ENCODE data around the gene RTL10. TPM values are rescaled to one million over a fixed set of nuclear protein-coding genes. Genes with fewer than 3 reads are reported as not detected.

The RTL10 gene, protein sequence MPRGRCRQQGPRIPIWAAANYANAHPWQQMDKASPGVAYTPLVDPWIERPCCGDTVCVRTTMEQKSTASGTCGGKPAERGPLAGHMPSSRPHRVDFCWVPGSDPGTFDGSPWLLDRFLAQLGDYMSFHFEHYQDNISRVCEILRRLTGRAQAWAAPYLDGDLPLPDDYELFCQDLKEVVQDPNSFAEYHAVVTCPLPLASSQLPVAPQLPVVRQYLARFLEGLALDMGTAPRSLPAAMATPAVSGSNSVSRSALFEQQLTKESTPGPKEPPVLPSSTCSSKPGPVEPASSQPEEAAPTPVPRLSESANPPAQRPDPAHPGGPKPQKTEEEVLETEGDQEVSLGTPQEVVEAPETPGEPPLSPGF
- total RNA-seq (10 to 100 TPM; 11.0 to 14.8 TPM), polyA plus RNA-seq (ENCODE audit: insufficient read length in 2 of 2) (10 to 100 TPM; 14.7 to 18.7 TPM)
- long read RNA-seq, donor 1, full-length matches to known transcripts = 7 of 7 reads
- long read RNA-seq, donor 1, partial matches to known transcripts = 0 of 7 reads
- long read RNA-seq, donor 1, other reads (novel, unspliced or antisense) = 0 of 7 reads
- long read RNA-seq, donor 2, full-length matches to known transcripts = 5 of 5 reads
- long read RNA-seq, donor 2, partial matches to known transcripts = 0 of 5 reads
- long read RNA-seq, donor 2, other reads (novel, unspliced or antisense) = 0 of 5 reads
- long read RNA-seq, donor 3, full-length matches to known transcripts = 1 of 1 reads
- long read RNA-seq, donor 3, partial matches to known transcripts = 0 of 1 reads
- long read RNA-seq, donor 3, other reads (novel, unspliced or antisense) = 0 of 1 reads
- long read RNA-seq, donor 4, full-length matches to known transcripts = 7 of 7 reads
- long read RNA-seq, donor 4, partial matches to known transcripts = 0 of 7 reads
- long read RNA-seq, donor 4, other reads (novel, unspliced or antisense) = 0 of 7 reads

DNA sequence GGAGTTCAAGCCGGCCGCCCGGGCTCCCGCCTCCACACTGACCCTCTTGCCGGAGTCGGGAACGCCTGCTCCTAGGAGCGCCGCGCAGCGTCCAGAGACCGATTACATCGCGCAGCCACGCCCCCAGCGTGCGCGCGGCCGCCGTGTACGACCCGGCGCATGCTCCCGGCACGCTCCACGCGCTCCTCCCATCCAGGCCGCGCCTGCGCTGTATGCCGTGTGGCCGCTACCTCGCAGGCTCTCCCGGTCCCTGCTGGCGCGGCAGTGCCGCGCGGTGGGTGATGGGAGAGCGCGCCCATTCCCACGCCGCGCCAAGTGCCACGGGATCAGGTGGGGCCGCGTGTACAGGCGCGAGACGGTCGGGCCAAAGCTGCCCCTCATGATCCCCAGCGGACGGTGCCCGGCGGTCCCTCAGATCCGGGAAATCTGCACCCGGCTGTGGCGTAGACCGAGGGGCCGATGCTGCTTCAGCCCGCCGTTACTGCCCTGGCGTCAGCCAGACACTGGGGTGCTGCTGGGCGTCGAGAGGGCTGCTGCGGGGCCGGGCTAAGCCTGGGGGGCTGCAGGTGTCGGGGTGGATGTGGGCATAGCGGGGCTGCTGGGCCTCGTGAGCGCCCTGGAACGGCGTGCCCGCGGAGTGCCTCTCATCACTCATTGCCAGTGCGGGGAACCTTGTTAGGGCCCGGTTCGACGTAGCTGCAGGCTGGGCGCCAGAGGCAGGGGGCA lies at the start of gene RTL10, which contains the start of gene GNB1L:
Gene RTL10 (minus strand): TSS at position 97 of the 726 bp plus-strand sequence. CDS start 2,613 bp downstream, outside the sequence.
Gene GNB1L (minus strand): TSS at position 97 of the 726 bp plus-strand sequence. CDS start 33,519 bp downstream, outside the sequence.
- peaks cover 30% of the 10 kb centered on the region for H3K36me3 ChIP-seq (ENCODE audit: control insufficient read depth, insufficient read depth, low read length)
- under 1% methylated on average over 81 of the region's 81 CpGs for WGBS (ENCODE audit: insufficient coverage)
- peak; percentile 91 to 99 (median 95) for DNase-seq (ENCODE audit: low read depth in 4 of 6, low spot score in 6 of 6)

DNA sequence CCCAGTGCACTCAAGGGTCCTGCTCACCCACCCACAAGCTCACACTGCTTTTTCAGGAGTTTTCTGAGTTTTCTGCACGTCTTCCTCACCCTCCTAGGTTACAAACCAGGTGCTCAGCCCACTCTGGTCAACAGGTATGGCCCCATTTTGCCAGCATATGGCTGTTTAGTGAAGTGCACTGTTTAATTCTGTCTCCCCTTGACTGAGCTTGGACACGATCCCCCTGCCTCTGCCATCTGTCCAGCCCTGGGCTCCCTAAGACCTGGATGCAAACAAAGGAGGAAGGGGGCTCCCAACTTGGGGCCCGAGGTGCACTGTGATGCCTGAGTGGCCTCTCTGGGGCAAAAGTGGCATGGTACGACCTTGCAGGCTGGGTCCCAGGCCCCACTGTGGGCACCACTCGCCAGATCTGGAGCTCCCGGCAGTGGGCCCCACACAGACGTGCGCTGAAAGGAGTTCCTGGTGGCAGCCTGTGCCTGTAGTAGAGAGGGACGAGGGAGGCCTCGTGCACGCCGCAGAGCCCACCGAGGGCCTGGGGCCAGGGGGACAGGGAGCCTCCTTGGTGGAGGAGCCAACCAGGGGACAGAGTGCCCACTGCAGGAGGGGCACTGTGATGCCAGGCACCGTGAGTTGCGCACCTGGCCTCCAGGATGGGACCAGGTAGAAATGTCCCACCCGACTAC lies 49.6 kb upstream of the RTL10 start:
- no peak overlapping the region for H3K27ac ChIP-seq (ENCODE audit: low read depth, low read length)
- H3K9me3 ChIP-seq (ENCODE audit: control insufficient read depth, insufficient read depth, low read length) = no peaks in the 10 kb centered on the region
- no peak overlapping the region for H3K4me3 ChIP-seq (ENCODE audit: low read depth, low read length)
- DNase-seq (ENCODE audit: low read depth in 4 of 6, low spot score in 6 of 6) = no peak
- peaks cover 50% of the 10 kb centered on the region for H3K36me3 ChIP-seq (ENCODE audit: control insufficient read depth, insufficient read depth, low read length)
- peaks cover 22% of the 10 kb centered on the region for H3K4me1 ChIP-seq (ENCODE audit: control insufficient read depth, insufficient read depth, low read length)
- no peaks in the 10 kb centered on the region for H3K27me3 ChIP-seq (ENCODE audit: control insufficient read depth, insufficient read depth, low read length)
- 72% methylated on average over 15 of the region's 16 CpGs for WGBS (ENCODE audit: insufficient coverage)

More for the DNA sequence above, at the start of gene RTL10, which contains the start of gene GNB1L:
- Histone ChIP-seq H3K4me1 (ENCODE audit: control insufficient read depth, insufficient read depth, low read length) (peaks cover 34% of the 10 kb centered on the region), H3K27ac (ENCODE audit: low read depth, low read length) (peak within 1 kb of the TSS; percentile 89), H3K4me3 (ENCODE audit: low read depth, low read length) (peak within 1 kb of the TSS; percentile 95), H3K9me3 (ENCODE audit: control insufficient read depth, insufficient read depth, low read length) (no peaks in the 10 kb centered on the region), H3K27me3 (ENCODE audit: control insufficient read depth, insufficient read depth, low read length) (no peaks in the 10 kb centered on the region)

DNA sequence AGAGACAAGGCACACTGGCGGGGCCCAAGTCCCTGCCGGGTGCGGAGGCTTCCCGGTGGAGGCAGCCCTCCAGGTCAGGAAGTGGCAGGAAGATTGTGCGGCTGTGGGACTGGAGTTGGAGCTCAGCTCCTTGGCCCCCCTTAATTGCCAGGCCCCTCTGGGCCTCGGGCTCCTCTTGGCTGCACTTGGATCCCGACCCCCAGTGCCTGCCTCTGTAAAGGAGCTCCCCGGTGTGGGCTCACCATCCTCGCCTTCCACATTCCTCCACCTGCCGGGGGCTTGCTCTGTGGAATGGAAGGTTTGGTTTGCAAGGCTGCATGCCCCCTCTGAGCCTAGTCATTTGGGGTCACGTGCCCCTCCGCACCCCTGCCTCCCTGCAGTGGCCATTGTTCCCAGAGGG lies 48.8 kb upstream of the RTL10 start:
- Histone ChIP-seq H3K4me1 (ENCODE audit: control insufficient read depth, insufficient read depth, low read length) (peaks cover 22% of the 10 kb centered on the region), H3K27ac (ENCODE audit: low read depth, low read length) (no peak overlapping the region), H3K36me3 (ENCODE audit: control insufficient read depth, insufficient read depth, low read length) (peaks cover 56% of the 10 kb centered on the region), H3K27me3 (ENCODE audit: control insufficient read depth, insufficient read depth, low read length) (no peaks in the 10 kb centered on the region), H3K9me3 (ENCODE audit: control insufficient read depth, insufficient read depth, low read length) (no peaks in the 10 kb centered on the region), H3K4me3 (ENCODE audit: low read depth, low read length) (no peak overlapping the region)
- 61% methylated on average over 12 of the region's 12 CpGs for WGBS (ENCODE audit: insufficient coverage)
- no peak for DNase-seq (ENCODE audit: low read depth in 4 of 6, low spot score in 6 of 6)

DNA sequence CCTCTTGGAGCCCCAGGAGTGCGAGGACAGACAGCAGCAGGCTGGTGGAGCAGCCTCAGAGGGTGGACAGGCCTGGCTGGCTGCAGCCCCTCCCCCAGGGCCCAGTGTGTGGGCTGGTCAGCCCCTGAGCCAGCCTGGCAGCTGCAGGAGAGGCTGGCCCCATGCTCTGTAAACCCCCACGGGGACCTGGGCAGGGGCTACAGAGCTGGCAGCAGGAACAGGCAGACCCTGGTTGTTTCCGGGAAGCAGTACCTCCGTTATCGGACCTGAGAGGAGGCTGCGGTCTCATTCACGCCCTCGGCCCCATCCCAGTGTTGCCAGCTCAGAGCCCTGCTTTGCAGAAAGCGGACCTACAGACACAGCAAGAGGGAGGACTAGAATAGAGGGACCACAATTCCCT lies 48.4 kb upstream of the RTL10 start:
- no peak for DNase-seq (ENCODE audit: low read depth in 4 of 6, low spot score in 6 of 6)
- Histone ChIP-seq H3K9me3 (ENCODE audit: control insufficient read depth, insufficient read depth, low read length) (no peaks in the 10 kb centered on the region), H3K4me1 (ENCODE audit: control insufficient read depth, insufficient read depth, low read length) (peaks cover 22% of the 10 kb centered on the region), H3K27me3 (ENCODE audit: control insufficient read depth, insufficient read depth, low read length) (no peaks in the 10 kb centered on the region), H3K27ac (ENCODE audit: low read depth, low read length) (no peak overlapping the region), H3K4me3 (ENCODE audit: low read depth, low read length) (no peak overlapping the region), H3K36me3 (ENCODE audit: control insufficient read depth, insufficient read depth, low read length) (peaks cover 59% of the 10 kb centered on the region)
- 56% methylated on average over 9 of the region's 9 CpGs for WGBS (ENCODE audit: insufficient coverage)

DNA sequence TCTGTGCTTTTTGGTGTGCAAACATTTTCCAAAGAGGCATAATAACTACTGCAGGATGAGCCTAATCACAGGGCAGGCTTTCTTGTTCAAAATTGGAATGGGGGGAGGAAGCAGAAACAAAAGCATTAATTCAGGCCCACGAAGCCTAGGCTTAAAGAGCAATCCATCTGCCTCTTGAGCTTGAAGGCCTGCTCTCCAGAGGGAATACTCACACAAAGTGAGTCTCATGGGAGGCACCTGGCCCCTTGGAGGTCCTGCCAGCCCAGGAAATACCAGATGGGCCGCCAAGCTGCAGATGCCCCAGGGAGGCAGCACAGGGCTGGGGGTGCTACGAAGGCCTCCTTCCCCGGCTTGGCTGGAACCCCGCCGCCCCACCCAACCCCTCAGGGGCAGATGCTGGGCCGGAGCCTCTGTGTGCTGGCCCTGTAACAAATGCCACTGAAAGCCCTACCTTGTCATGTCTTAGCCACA lies 47.6 kb upstream of the RTL10 start:
- DNase-seq (ENCODE audit: low read depth in 4 of 6, low spot score in 6 of 6) = peak in 2 of 6 donors; percentile 25 to 50
- 40% methylated on average over 7 of the region's 7 CpGs for WGBS (ENCODE audit: insufficient coverage)
- Histone ChIP-seq H3K36me3 (ENCODE audit: control insufficient read depth, insufficient read depth, low read length) (peaks cover 62% of the 10 kb centered on the region), H3K4me3 (ENCODE audit: low read depth, low read length) (no peak overlapping the region), H3K27me3 (ENCODE audit: control insufficient read depth, insufficient read depth, low read length) (no peaks in the 10 kb centered on the region), H3K9me3 (ENCODE audit: control insufficient read depth, insufficient read depth, low read length) (no peaks in the 10 kb centered on the region), H3K27ac (ENCODE audit: low read depth, low read length) (no peak overlapping the region), H3K4me1 (ENCODE audit: control insufficient read depth, insufficient read depth, low read length) (peaks cover 22% of the 10 kb centered on the region)

DNA sequence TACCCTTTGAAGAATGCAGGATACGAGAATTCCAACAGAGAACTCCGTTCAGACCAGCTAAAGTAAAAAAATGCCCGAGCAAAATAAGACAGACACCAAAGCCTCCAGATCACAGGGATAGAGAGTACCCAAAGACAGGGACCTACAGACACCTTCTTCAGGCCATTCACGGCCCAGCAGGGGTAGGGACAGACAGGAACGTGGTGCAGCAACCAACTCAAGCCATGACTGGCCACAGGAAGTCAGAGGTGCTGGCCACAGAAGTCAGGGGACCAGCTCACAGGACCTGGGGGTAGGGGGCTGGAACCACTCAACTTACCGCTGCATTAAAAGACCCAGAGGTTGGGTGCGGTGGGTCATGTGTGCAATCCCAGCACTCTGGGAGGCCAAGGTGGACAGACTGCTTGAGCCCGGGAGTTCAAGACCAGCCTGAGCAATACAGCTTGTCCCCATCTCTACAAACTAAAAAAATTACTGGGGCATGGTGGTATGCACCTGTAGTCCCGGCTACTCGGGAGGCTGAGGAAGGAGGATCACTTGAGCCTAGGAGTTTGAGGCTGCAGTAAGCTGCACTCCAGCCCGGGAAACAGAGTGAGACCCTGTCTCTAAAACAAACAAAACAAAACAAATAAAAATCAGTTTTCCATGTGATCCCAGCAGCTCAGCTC lies 47.0 kb upstream of the RTL10 start:
- no peak overlapping the region for H3K4me3 ChIP-seq (ENCODE audit: low read depth, low read length)
- peaks cover 67% of the 10 kb centered on the region for H3K36me3 ChIP-seq (ENCODE audit: control insufficient read depth, insufficient read depth, low read length)
- H3K27me3 ChIP-seq (ENCODE audit: control insufficient read depth, insufficient read depth, low read length) = no peaks in the 10 kb centered on the region
- peaks cover 22% of the 10 kb centered on the region for H3K4me1 ChIP-seq (ENCODE audit: control insufficient read depth, insufficient read depth, low read length)
- no peak overlapping the region for H3K27ac ChIP-seq (ENCODE audit: low read depth, low read length)
- H3K9me3 ChIP-seq (ENCODE audit: control insufficient read depth, insufficient read depth, low read length) = no peaks in the 10 kb centered on the region
- 95% methylated on average over 8 of the region's 11 CpGs for WGBS (ENCODE audit: insufficient coverage)
- no peak for DNase-seq (ENCODE audit: low read depth in 4 of 6, low spot score in 6 of 6)

DNA sequence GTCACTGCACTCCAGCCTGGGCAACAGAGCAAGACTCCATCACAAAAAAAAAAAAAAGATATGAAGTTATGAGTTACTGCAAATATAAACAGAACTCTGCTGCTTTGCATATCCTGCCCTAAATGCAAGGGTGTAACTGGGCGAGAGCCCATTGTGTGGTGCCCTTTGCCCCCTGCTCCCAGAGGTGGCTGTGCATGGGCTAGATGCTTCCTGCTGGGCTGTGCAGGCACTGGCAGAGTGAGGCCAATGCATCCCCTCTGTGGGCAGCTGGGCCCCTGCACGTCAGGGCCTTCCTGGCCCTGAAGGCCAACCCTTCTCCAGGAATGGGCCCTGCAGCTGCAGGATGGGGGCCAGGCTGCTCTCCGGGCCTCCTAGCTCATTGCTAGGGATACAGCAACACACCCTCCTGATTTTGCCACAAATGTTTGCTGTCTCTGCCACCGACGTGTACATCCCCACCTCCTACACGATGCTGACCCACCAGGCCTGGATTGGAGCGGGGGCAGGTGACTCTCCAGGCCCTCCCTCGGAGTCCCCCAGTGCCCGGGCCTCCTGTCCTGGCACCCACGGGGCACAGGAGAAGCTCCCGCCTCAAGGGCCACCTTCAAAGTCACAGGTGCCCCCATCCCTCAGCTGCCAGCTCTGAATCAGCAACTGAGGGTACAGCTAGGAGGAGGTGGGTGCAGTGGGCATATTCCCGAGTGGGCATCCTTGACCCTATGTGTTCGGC lies 46.2 kb upstream of the RTL10 start:
- Histone ChIP-seq H3K27me3 (ENCODE audit: control insufficient read depth, insufficient read depth, low read length) (no peaks in the 10 kb centered on the region), H3K4me3 (ENCODE audit: low read depth, low read length) (no peak overlapping the region), H3K27ac (ENCODE audit: low read depth, low read length) (no peak overlapping the region), H3K36me3 (ENCODE audit: control insufficient read depth, insufficient read depth, low read length) (peaks cover 66% of the 10 kb centered on the region), H3K4me1 (ENCODE audit: control insufficient read depth, insufficient read depth, low read length) (peaks cover 22% of the 10 kb centered on the region), H3K9me3 (ENCODE audit: control insufficient read depth, insufficient read depth, low read length) (no peaks in the 10 kb centered on the region)
- WGBS (ENCODE audit: insufficient coverage) = 92% methylated on average over 11 of the region's 13 CpGs
- no peak for DNase-seq (ENCODE audit: low read depth in 4 of 6, low spot score in 6 of 6)

All from spinal cord (tissue), 10 donors.